HCT116 (cell line): Measurements from ENCODE around the gene MDP1. TPM values are rescaled to one million over a fixed set of nuclear protein-coding genes. Genes with fewer than 3 reads are reported as not detected.

Experiments used
- ATAC-seq: fragments of 200-7000 bp; cut with Tn5 transposase; 2 replicates; pipeline ENCODE4 v1.9.1; 2020; ENCODE audit warnings: mild to moderate bottlenecking, moderate library complexity
- BruUV-seq: library from RNA; stranded (reverse); fragments of 400-500 nt; replicated peaks from 2 replicates; lab custom pipeline; 2021; lab: Mats Ljungman, UMichigan
- CTCF ChIA-PET: fragments of 300-600 bp; sonication (Branson Sonifier 250); formaldehyde crosslinking; loops from one replicate; lab custom pipeline; 2021; ENCODE audit warnings: antibody characterized with exemption; lab: Charles Lee
- POLR2A ChIA-PET: fragments of 300-600, 350-600 bp; sonication (Branson Sonifier 250); formaldehyde crosslinking; loops from one replicate; lab custom pipeline; 2021; ENCODE audit warnings: antibody characterized with exemption; lab: Charles Lee
- RAD21 ChIA-PET, 2 experiments: fragments of 300-600 bp; sonication (Branson Sonifier 250); formaldehyde crosslinking; loops; one replicate each; lab custom pipeline; 2023; ENCODE audit warnings: low total read pairs in 2 of 2; ENCODE audit not compliant: uncharacterized antibody in 2 of 2, unreplicated experiment in 2 of 2, low non-redundant PET in 1 of 2; lab: Charles Lee
- DNase-seq: peaks from one replicate; pipeline ENCODE4 v3.0.0-alpha.2; 2010; ENCODE audit warnings: low read depth, low spot score
- H2AFZ ChIP-seq: fragments of 200-600 bp; shearing (Covaris generic), sonication (generic); 2 replicates; pipeline ENCODE4 v1.6.1; 2017; ENCODE audit warnings: low read depth, mixed run types, mixed read lengths, antibody characterized with exemption, low read length; ENCODE audit not compliant: poor library complexity, severe bottlenecking
- H3K27ac ChIP-seq: 2 replicates; pipeline ENCODE4 v1.5.1; 2012; ENCODE audit warnings: low read depth, low read length
- H3K27me3 ChIP-seq: fragments of 200-600 bp; sonication (generic); 2 replicates; pipeline ENCODE4 v1.6.1; 2016; ENCODE audit warnings: mixed run types, low read length, mixed read lengths; ENCODE audit not compliant: insufficient read depth
- H3K36me3 ChIP-seq, 2 experiments: fragments of 200-500 bp in 1 of 2; fragments of 200-600 bp in 1 of 2; sonication (Bioruptor generic) in 1 of 2; sonication (generic) in 1 of 2; 2 replicates each; pipeline versions ENCODE4 v1.5.1 to v1.6.1; 2014 to 2016; ENCODE audit warnings: low read length in 2 of 2, inconsistent platforms in 1 of 2, mixed read lengths in 1 of 2, mixed run types in 1 of 2; ENCODE audit not compliant: insufficient read depth in 2 of 2, control insufficient read depth in 1 of 2
- H3K4me1 ChIP-seq, 2 experiments: fragments of 200-600 bp in 1 of 2; sonication (generic) in 1 of 2; 2 replicates each; pipeline versions ENCODE4 v1.5.1 to v1.6.1; 2012 to 2017; ENCODE audit warnings: low read length in 2 of 2, inconsistent platforms in 1 of 2, mild to moderate bottlenecking in 1 of 2, mixed read lengths in 1 of 2, mixed run types in 1 of 2, moderate library complexity in 1 of 2; ENCODE audit not compliant: insufficient read depth in 2 of 2, control insufficient read depth in 1 of 2
- H3K4me2 ChIP-seq: fragments of 200-600 bp; sonication (generic); 2 replicates; pipeline ENCODE4 v1.6.1; 2017; ENCODE audit warnings: mixed run types, low read length, mixed read lengths
- H3K4me3 ChIP-seq, 2 experiments: fragments of 200-600 bp in 1 of 2; sonication (generic) in 1 of 2; replicated peaks in 1 of 2; 2 replicates each; pipeline ENCODE4 v1.5.1; 2011 to 2016; ENCODE audit warnings: low read length in 2 of 2, control low read depth in 1 of 2, low read depth in 1 of 2, mild to moderate bottlenecking in 1 of 2, mixed read lengths in 1 of 2, mixed run types in 1 of 2
- H3K79me2 ChIP-seq: fragments of 200-600 bp; sonication (generic); 2 replicates; pipeline ENCODE4 v1.6.1; 2017; ENCODE audit warnings: mild to moderate bottlenecking, mixed run types, low read length, moderate library complexity, mixed read lengths; ENCODE audit not compliant: insufficient read depth
- H3K9ac ChIP-seq: fragments of 200-600 bp; sonication (generic); 2 replicates; pipeline ENCODE4 v1.6.1; 2016; ENCODE audit warnings: low read length, mixed read lengths
- H3K9me2 ChIP-seq: fragments of 200-600 bp; sonication (generic), shearing (Covaris generic); 2 replicates; pipeline ENCODE4 v1.6.1; 2017; ENCODE audit warnings: mixed run types, mild to moderate bottlenecking, moderate library complexity; ENCODE audit not compliant: insufficient read depth
- H3K9me3 ChIP-seq, 2 experiments: fragments of 200-500 bp in 1 of 2; fragments of 200-600 bp in 1 of 2; sonication (Bioruptor generic) in 1 of 2; sonication (generic) in 1 of 2; 2 replicates each; pipeline ENCODE4 v1.6.1; 2014 to 2017; ENCODE audit warnings: low read length in 2 of 2, mixed read lengths in 2 of 2, inconsistent platforms in 1 of 2, low read depth in 1 of 2, mild to moderate bottlenecking in 1 of 2, mixed run types in 1 of 2, moderate library complexity in 1 of 2; ENCODE audit not compliant: control insufficient read depth in 1 of 2, insufficient read depth in 1 of 2
- H4K20me1 ChIP-seq: fragments of 200-600 bp; sonication (generic), shearing (Covaris generic); 2 replicates; pipeline ENCODE4 v1.6.1; 2017; ENCODE audit warnings: mixed run types, mild to moderate bottlenecking, moderate library complexity; ENCODE audit not compliant: insufficient read depth
- CBX3 ChIP-seq: IDR thresholded peaks from 2 replicates; pipeline ENCODE4 v1.6.1; 2012; ENCODE audit warnings: low read depth
- EGR1 ChIP-seq: IDR thresholded peaks from 2 replicates; pipeline ENCODE4 v1.6.1; 2012; ENCODE audit warnings: low read depth
- ELF1 ChIP-seq: IDR thresholded peaks from 2 replicates; pipeline ENCODE4 v1.6.1; 2012; ENCODE audit warnings: low read depth, borderline replicate concordance
- EZH2 ChIP-seq: fragments of 200-600 bp; sonication (generic); IDR thresholded peaks from 2 replicates; pipeline ENCODE4 v1.6.1; 2017; ENCODE audit warnings: antibody characterized with exemption, mixed run types
- JUND ChIP-seq: IDR thresholded peaks from 2 replicates; pipeline ENCODE4 v1.6.1; 2012
- POLR2AphosphoS5 ChIP-seq: IDR thresholded peaks from 2 replicates; pipeline ENCODE4 v1.6.1; 2011; ENCODE audit warnings: mild to moderate bottlenecking, low read depth, low read length, moderate library complexity
- RAD21 ChIP-seq: IDR thresholded peaks from 2 replicates; pipeline ENCODE4 v1.6.1; 2012; ENCODE audit warnings: low read depth, mild to moderate bottlenecking
- SIN3A ChIP-seq: IDR thresholded peaks from 2 replicates; pipeline ENCODE4 v1.6.1; 2012; ENCODE audit warnings: low read depth
- SRF ChIP-seq: IDR thresholded peaks from 2 replicates; pipeline ENCODE4 v1.6.1; 2012; ENCODE audit warnings: low read depth
- TCF7L2 ChIP-seq: IDR thresholded peaks from 2 replicates; pipeline ENCODE4 v1.7.0; 2011; ENCODE audit warnings: borderline replicate concordance, inconsistent platforms; ENCODE audit not compliant: insufficient read depth, insufficient read length; ENCODE audit errors: extremely low read depth
- ZNF274 ChIP-seq: fragments of 200-500 bp; sonication (Bioruptor generic); IDR thresholded peaks from 2 replicates; pipeline ENCODE4 v1.6.1; 2014; ENCODE audit warnings: mild to moderate bottlenecking, low read depth, low read length, inconsistent platforms
- intact Hi-C: fragments of 100-400 bp; cut with micrococcal nuclease; formaldehyde crosslinking; loops from 2 replicates; pipeline ENCODE4 v1.10.0; 2022
- total RNA-seq: library from RNA; stranded (reverse); gene quantifications from one replicate; pipeline ENCODE4 v1.2.1, GENCODE V29; 2021; ENCODE audit not compliant: unreplicated experiment
- TF ChIP-seq, protein P1 (sequence below): IDR thresholded peaks from 2 replicates; pipeline ENCODE4 v1.6.1; 2012
- TF ChIP-seq, protein P2 (sequence below): IDR thresholded peaks from 2 replicates; pipeline ENCODE4 v1.6.1; 2011; ENCODE audit warnings: mild to moderate bottlenecking, low read length, moderate library complexity; ENCODE audit not compliant: insufficient replicate concordance; ENCODE audit errors: extremely low read depth

MDP1 gene
- total RNA-seq, 1 experiment from 2014 or later: 15.9 TPM

DNA sequence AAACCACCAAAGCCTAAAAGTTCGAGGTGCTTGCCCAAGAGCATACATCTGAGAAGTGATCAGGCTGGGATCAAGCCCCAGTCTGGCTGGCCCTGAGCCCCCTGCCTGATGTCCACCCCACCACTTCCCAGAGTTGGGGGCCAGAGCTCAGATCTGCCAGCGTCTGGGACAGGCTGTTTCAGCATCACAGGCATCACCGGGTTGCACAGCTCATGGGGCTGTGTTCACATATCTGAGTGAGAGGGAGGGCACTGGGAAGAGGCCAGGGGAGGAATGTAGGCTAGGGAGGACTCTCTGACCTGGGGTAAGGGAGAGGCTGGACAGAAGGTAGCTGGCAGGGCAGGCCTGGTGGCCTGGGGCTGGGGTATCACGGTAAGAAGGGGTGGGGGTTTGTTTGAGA, 41.1 kb upstream of the MDP1 start (continued):
- TF ChIP-seq RAD21 (no peak), JUND (no peak), TCF7L2 (no peak)

DNA sequence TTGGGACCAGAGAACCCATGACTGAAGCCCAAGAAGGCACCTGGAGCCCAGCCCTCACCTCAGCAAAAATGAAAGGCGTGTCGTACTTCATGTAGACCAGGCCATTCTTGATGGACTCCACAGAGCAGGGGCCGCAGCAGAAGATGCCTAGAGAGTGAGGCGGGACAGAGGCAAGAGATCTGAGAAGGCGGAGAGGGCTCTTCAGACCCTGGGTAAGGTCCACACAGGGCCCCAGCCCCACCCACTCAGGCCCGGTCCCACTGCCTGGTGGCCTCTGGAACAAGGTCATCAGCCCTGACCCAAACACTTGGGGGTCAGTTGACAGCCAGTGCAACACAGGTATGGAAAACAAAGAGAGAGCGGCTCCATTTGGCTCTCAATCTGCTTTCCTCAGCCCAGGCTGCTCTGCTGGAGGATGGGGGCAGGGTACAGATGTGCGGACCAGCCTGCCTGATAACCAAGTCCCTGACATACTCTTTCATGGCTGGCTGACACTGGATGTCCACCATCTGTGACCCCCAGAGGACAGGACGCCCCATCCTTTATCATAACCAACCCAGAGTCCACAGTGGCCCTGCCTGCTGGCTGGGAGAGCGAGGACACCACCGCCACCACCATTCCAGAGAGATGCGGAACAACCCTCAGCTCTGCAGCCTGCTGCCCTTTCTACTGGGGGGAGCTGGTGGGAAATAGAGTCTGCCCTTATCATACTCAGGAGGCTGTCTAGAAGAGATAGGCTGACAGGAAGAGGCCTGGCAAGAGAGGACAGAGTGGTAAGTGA, 40.3 kb upstream of the MDP1 start:
- Histone ChIP-seq H3K4me1 (peaks cover 10 to 19% of the 10 kb centered on the region in 2 experiments), H3K9me2 (no peaks in the 10 kb centered on the region), H3K4me2 (no peak overlapping the region), H3K4me3 (no peak overlapping the region), H3K9ac (no peak overlapping the region), H4K20me1 (no peaks in the 10 kb centered on the region), H3K9me3 (no peaks in the 10 kb centered on the region), H3K79me2 (no peaks in the 10 kb centered on the region), H3K27ac (no peak overlapping the region), H2AFZ (no peak overlapping the region), H3K27me3 (no peaks in the 10 kb centered on the region), H3K36me3 (no peaks in the 10 kb centered on the region; a peak in 1 of 4 replicates)
- no TSS peak for BruUV-seq
- intact Hi-C loops: no loop called here
- ChIA-PET RAD21 (no interaction called here), CTCF (no interaction called here), POLR2A (no interaction called here)
- DNase-seq (no peak), ATAC-seq (no peak)
- TF ChIP-seq SRF (no peak), POLR2AphosphoS5 (no peak), EGR1 (no peak), SIN3A (no peak), TCF7L2 (no peak), ELF1 (no peak), EZH2 (no peak), CBX3 (no peak), ZNF274 (no peak), JUND (no peak)
- TF ChIP-seq, protein P1, sequence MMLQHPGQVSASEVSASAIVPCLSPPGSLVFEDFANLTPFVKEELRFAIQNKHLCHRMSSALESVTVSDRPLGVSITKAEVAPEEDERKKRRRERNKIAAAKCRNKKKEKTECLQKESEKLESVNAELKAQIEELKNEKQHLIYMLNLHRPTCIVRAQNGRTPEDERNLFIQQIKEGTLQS: no peak
- TF ChIP-seq, protein P2, sequence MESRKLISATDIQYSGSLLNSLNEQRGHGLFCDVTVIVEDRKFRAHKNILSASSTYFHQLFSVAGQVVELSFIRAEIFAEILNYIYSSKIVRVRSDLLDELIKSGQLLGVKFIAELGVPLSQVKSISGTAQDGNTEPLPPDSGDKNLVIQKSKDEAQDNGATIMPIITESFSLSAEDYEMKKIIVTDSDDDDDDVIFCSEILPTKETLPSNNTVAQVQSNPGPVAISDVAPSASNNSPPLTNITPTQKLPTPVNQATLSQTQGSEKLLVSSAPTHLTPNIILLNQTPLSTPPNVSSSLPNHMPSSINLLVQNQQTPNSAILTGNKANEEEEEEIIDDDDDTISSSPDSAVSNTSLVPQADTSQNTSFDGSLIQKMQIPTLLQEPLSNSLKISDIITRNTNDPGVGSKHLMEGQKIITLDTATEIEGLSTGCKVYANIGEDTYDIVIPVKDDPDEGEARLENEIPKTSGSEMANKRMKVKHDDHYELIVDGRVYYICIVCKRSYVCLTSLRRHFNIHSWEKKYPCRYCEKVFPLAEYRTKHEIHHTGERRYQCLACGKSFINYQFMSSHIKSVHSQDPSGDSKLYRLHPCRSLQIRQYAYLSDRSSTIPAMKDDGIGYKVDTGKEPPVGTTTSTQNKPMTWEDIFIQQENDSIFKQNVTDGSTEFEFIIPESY: no peak
